ENCODE results near the gene PGF.

Gene PGF

GRCh38 chr14:74893614-74894091 lies 61.7 kb downstream of the PGF start:
- POLR2A ChIA-PET: interaction anchor here (0.9 to 1.3 kb wide), 3 partner anchors 11 to 32 kb away, joined by 3 to 5 read pairs (median 3); no protein-coding TSS in a partner anchor
- TF ChIP-seq ZNF384 (IDR thresholded peaks at IDR 0.05): no peak
- TF ChIP-seq HDGF (IDR thresholded peaks at IDR 0.05; ENCODE audit: borderline replicate concordance): no peak
- no peak for TF ChIP-seq L3MBTL2 (conservative IDR thresholded peaks at IDR 0.05)
- no peak for TF ChIP-seq TARDBP (IDR thresholded peaks at IDR 0.05)
- no peak for TF ChIP-seq SUZ12 (IDR thresholded peaks at IDR 0.05)
- no peak for TF ChIP-seq FOXA1 (IDR thresholded peaks at IDR 0.05)
- no peak for TF ChIP-seq FOXM1 (IDR thresholded peaks at IDR 0.05; ENCODE audit: borderline replicate concordance)
- TF ChIP-seq NFRKB (IDR thresholded peaks at IDR 0.05): no peak
- TF ChIP-seq CTBP1 (IDR thresholded peaks at IDR 0.05; ENCODE audit: borderline replicate concordance): no peak
- TF ChIP-seq LEF1 (IDR thresholded peaks at IDR 0.05; ENCODE audit: borderline replicate concordance): no peak
- TF ChIP-seq BHLHE40 (IDR thresholded peaks at IDR 0.05; ENCODE audit: borderline replicate concordance): no peak
- TF ChIP-seq FOXK2 (IDR thresholded peaks at IDR 0.05): no peak
- no peak for TF ChIP-seq ELF4 (IDR thresholded peaks at IDR 0.05)
- no peak for TF ChIP-seq PKNOX1 (IDR thresholded peaks at IDR 0.05)
- no peak for TF ChIP-seq SP1 (IDR thresholded peaks at IDR 0.05)
- TF ChIP-seq ARNT (IDR thresholded peaks at IDR 0.05): no peak
- CTCF ChIA-PET: interaction anchor here (1.0 to 2.5 kb wide), 2 partner anchors 11 to 12 kb away, joined by 6 to 7 read pairs; no protein-coding TSS in a partner anchor
- no peak for DNase-seq (ENCODE audit: extremely low spot score)

- POLR2A ChIA-PET: no interaction called here
- TF ChIP-seq TARDBP (IDR thresholded peaks at IDR 0.05) (no peak), PKNOX1 (IDR thresholded peaks at IDR 0.05) (no peak), SUZ12 (IDR thresholded peaks at IDR 0.05) (no peak), NFRKB (IDR thresholded peaks at IDR 0.05) (no peak), LEF1 (IDR thresholded peaks at IDR 0.05; ENCODE audit: borderline replicate concordance) (no peak), CTBP1 (IDR thresholded peaks at IDR 0.05; ENCODE audit: borderline replicate concordance) (no peak), ZNF384 (IDR thresholded peaks at IDR 0.05) (no peak), FOXK2 (IDR thresholded peaks at IDR 0.05) (no peak), ELF4 (IDR thresholded peaks at IDR 0.05) (no peak), ARNT (IDR thresholded peaks at IDR 0.05) (no peak), SP1 (IDR thresholded peaks at IDR 0.05) (no peak), HDGF (IDR thresholded peaks at IDR 0.05; ENCODE audit: borderline replicate concordance) (no peak), FOXM1 (IDR thresholded peaks at IDR 0.05; ENCODE audit: borderline replicate concordance) (no peak), BHLHE40 (IDR thresholded peaks at IDR 0.05; ENCODE audit: borderline replicate concordance) (no peak)
- CTCF ChIA-PET: interaction anchor here (2.8 kb wide), 1 partner anchor 13 kb away, joined by 9 read pairs; no protein-coding TSS in a partner anchor
- no peak for DNase-seq (ENCODE audit: extremely low spot score)
Measured at GRCh38 chr14:74892745-74893144, 62.7 kb downstream of the PGF start.

- POLR2A ChIA-PET: interaction anchor here (0.7 kb wide), 1 partner anchor 46 kb away, joined by 3 read pairs; no protein-coding TSS in a partner anchor
- no peak for DNase-seq (ENCODE audit: extremely low spot score)
- CTCF ChIA-PET: interaction anchor here (2.8 kb wide), 1 partner anchor 14 kb away, joined by 9 read pairs; no protein-coding TSS in a partner anchor
- TF ChIP-seq ZNF384 (IDR thresholded peaks at IDR 0.05): no peak
- TF ChIP-seq FOXA1 (IDR thresholded peaks at IDR 0.05): no peak
- TF ChIP-seq NFRKB (IDR thresholded peaks at IDR 0.05): no peak
Measured at GRCh38 chr14:74891870-74892269, 63.5 kb downstream of the PGF start.
